ENCODE measurements around the gene C17orf78. TPM values are rescaled to one million over a fixed set of nuclear protein-coding genes. Genes with fewer than 3 reads are reported as not detected.
"Not testable (repeated sequence)": the region's sequence is repeated elsewhere in the genome, so short reads cannot be mapped to it uniquely, and the experiment has no call there.

The C17orf78 gene
- total RNA-seq, 1 donor from 2014 or later = not detected

GRCh38 chr17:37406635-37407461, 31.1 kb downstream of the C17orf78 start, which contains the start of the genes ACACA and TADA2A:
Gene ACACA (minus strand): TSS chr17:37406836. CDS start chr17:37406299, 537 bp downstream.
Gene TADA2A (plus strand): TSS chr17:37406886. CDS start chr17:37411366, 4,480 bp downstream.
- TF ChIP-seq CTCF (IDR thresholded peaks at IDR 0.05) = no peak
- Mint-ChIP-seq H3K27me3 (ENCODE audit: low read depth) (no peaks in the 10 kb centered on the region), H3K4me3 (ENCODE audit: unreplicated experiment) (peak within 1 kb of the TSS; percentile 99)

DNA sequence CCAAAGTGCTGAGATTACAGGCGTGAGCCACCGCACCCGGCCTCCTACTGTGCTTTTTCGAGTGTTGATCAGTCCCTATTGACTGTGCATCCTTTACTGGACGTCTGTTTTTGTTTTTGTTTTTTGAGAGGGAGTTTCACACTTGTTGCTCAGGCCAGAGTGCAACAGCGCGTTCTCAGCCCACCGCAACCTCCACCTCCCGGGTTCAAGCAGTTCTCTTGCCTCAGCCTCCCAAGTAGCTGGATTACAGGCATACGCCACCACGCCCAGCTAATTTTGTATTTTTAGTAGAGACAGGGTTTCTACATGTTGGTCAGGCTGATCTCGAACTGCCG, 32.3 kb downstream of the C17orf78 start:
- not testable (repeated sequence) for DNase-seq (ENCODE audit: low spot score); H3K36me3 Mint-ChIP-seq (ENCODE audit: low read depth); H3K27me3 Mint-ChIP-seq (ENCODE audit: low read depth); H3K9me3 Mint-ChIP-seq (ENCODE audit: low read depth)
- H3K4me3 Mint-ChIP-seq (ENCODE audit: unreplicated experiment) = peak overlapping the region; percentile 89
- H3K27ac Mint-ChIP-seq (ENCODE audit: unreplicated experiment) = peak overlapping the region; percentile 15
- H3K4me1 Mint-ChIP-seq (ENCODE audit: low read depth) = peaks cover 40% of the 10 kb centered on the region

More at GRCh38 chr17:37406635-37407461, 31.1 kb downstream of the C17orf78 start, which contains the start of the genes ACACA and TADA2A:
- Mint-ChIP-seq H3K27ac (ENCODE audit: unreplicated experiment) (peak within 1 kb of the TSS; percentile 95), H3K36me3 (ENCODE audit: low read depth) (peaks cover 7% of the 10 kb centered on the region), H3K4me1 (ENCODE audit: low read depth) (peaks cover 43% of the 10 kb centered on the region), H3K9me3 (ENCODE audit: low read depth) (no peaks in the 10 kb centered on the region)
- DNase-seq (ENCODE audit: low spot score) = no peak

- no peak for DNase-seq (ENCODE audit: low spot score)
- no peak for TF ChIP-seq CTCF (IDR thresholded peaks at IDR 0.05)
- Mint-ChIP-seq H3K4me1 (ENCODE audit: low read depth) (peaks cover 25% of the 10 kb centered on the region), H3K27me3 (ENCODE audit: low read depth) (no peaks in the 10 kb centered on the region), H3K4me3 (ENCODE audit: unreplicated experiment) (no peak overlapping the region), H3K36me3 (ENCODE audit: low read depth) (peaks cover 15% of the 10 kb centered on the region), H3K9me3 (ENCODE audit: low read depth) (no peaks in the 10 kb centered on the region), H3K27ac (ENCODE audit: unreplicated experiment) (no peak overlapping the region)
Observed at GRCh38 chr17:37410357-37410756, 34.6 kb downstream of the C17orf78 start.

- no peaks in the 10 kb centered on the region for H3K9me3 Mint-ChIP-seq (ENCODE audit: low read depth)
- peak overlapping the region; percentile 29 for H3K27ac Mint-ChIP-seq (ENCODE audit: unreplicated experiment)
- no peak overlapping the region for H3K4me3 Mint-ChIP-seq (ENCODE audit: unreplicated experiment)
- no peaks in the 10 kb centered on the region for H3K27me3 Mint-ChIP-seq (ENCODE audit: low read depth)
- peaks cover 19% of the 10 kb centered on the region for H3K36me3 Mint-ChIP-seq (ENCODE audit: low read depth)
- peak; percentile 63 for TF ChIP-seq CTCF (IDR thresholded peaks at IDR 0.05)
- no peaks in the 10 kb centered on the region for H3K4me1 Mint-ChIP-seq (ENCODE audit: low read depth)
- no peak for DNase-seq (ENCODE audit: low spot score)
Observed at GRCh38 chr17:37413875-37414519, 38.2 kb downstream of the C17orf78 start.

DNA sequence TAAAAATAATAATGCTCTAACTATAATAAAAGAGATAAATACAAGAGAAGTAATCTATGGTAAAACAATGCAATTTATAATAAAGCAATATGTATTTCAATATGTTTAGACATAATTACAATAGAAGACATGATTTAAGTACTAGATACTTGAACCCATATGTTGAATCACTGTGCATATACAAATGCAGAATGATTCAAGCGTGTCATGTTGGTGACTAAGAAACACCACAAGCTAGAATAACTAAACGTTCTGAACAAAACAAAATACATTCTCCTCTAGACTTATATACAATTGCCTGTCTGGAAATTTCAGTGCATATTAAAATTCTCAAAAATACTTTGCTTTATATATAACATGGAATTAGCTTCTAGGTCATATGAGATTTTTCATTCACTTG, 42.1 kb downstream of the C17orf78 start:
- H3K9me3 Mint-ChIP-seq (ENCODE audit: low read depth) = no peaks in the 10 kb centered on the region
- H3K27ac Mint-ChIP-seq (ENCODE audit: unreplicated experiment) = no peak overlapping the region
- no peak for DNase-seq (ENCODE audit: low spot score)
- H3K27me3 Mint-ChIP-seq (ENCODE audit: low read depth) = no peaks in the 10 kb centered on the region
- H3K4me1 Mint-ChIP-seq (ENCODE audit: low read depth) = no peaks in the 10 kb centered on the region
- H3K4me3 Mint-ChIP-seq (ENCODE audit: unreplicated experiment) = no peak overlapping the region
- H3K36me3 Mint-ChIP-seq (ENCODE audit: low read depth) = peaks cover 17% of the 10 kb centered on the region
- TF ChIP-seq CTCF (IDR thresholded peaks at IDR 0.05) = no peak

Data from chondrocyte (in vitro differentiated cells).